Tongue (tissue), 2 donors: ENCODE measurements around the gene SCYL2. TPM values are rescaled to one million over a fixed set of nuclear protein-coding genes. Genes with fewer than 3 reads are reported as not detected.
"Not testable (repeated sequence)": the region's sequence is repeated elsewhere in the genome, so short reads cannot be mapped to it uniquely, and the experiment has no call there.

ENCODE experiments used
- DNase-seq: peaks from one replicate; pipeline ENCODE4 v3.0.0-alpha.2; 2015
- total RNA-seq: library from RNA; depleted of rRNA; stranded (reverse); fragments of >200 nt; gene quantifications from one replicate; pipeline ENCODE4 v1.2.3, GENCODE V29; 2014

The SCYL2 gene
- total RNA-seq, 1 donor from 2014 or later, result 72.3 TPM

DNA sequence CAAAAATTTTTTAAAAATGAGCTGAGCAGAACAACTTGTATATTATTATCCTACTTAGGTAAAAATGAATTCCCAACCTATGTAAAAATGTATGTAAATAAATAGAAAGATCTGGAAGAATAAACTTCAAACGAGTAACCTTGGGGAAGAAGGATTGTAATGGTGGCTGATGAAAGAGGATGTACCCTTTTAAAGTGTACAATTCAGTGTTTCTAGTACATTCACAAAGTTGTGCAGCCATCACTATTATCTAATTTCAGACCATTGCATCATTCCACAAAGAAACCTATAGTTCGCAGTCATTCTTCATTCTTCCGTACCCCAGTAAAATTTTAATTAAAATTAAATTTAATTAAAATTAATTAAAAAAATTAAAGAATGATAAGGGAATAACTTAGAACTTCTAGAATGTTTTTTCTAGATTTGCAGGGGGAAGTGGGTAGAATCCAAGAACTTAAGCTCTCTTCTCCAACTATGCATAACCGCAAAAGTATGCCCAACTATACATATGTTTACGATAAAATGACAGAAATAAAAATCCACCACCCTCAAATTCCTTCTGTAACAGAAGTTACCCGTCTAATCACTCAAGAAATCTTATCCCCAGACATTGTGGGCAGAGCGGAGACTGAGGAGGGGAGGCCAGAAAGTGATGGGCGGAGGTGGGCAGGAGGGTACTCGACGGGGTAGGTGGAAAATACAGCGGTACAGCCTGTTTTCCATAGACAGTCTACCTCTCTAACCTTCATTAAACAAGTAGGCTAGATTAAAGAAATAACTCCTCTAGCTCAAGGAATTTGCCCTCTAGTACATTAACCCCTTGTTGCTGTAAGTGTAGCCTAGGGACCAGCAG, 1.0 kb upstream of the SCYL2 start:
- DNase-seq, result no peak

DNA sequence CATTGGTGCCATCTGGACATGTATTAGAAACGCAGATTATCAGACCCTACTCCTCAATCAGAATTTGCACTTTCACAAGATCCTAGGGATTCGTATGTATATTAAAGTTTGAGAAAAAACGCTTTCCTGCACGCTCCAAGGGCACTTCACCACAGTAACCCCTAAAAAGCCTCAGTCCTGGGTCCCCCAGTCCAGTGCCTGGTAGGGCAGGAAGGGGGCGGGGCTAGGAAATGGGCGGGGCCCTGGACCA, 467 bp upstream of the SCYL2 start:
- DNase-seq, result no peak

DNA sequence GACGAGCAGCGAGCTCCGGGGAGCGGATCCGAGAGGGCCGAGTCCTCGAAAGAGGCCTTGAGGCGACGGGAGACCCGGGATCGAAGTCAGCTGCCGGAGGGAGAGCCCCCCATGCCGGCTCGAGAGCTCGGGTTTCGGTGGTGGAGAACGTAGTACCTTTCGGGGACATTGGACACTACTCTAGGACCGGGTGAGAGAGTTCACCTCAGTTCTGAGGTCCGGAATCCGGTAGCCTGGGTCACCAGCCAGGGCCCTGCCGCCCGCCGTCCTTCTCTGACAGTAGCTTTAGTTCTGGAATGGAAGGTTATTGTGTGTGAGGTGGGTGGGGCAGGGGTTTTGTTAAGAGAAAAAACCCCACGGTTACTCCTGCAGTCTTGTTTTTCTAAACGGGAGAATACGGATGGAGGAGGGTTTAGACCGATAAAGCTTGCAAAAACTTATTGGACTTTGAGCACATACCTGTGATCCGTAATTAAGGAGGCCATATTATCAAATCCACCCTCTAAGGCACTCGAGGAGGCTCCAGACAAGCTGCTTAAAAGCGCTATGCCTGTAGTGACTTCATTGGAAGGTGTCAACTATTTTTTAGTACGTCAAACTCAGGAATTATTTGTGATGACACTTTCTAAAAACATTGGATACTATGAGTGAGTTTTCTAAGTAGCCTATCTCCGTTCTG, 765 bp downstream of the SCYL2 start:
- DNase-seq, result peak; percentile 56

DNA sequence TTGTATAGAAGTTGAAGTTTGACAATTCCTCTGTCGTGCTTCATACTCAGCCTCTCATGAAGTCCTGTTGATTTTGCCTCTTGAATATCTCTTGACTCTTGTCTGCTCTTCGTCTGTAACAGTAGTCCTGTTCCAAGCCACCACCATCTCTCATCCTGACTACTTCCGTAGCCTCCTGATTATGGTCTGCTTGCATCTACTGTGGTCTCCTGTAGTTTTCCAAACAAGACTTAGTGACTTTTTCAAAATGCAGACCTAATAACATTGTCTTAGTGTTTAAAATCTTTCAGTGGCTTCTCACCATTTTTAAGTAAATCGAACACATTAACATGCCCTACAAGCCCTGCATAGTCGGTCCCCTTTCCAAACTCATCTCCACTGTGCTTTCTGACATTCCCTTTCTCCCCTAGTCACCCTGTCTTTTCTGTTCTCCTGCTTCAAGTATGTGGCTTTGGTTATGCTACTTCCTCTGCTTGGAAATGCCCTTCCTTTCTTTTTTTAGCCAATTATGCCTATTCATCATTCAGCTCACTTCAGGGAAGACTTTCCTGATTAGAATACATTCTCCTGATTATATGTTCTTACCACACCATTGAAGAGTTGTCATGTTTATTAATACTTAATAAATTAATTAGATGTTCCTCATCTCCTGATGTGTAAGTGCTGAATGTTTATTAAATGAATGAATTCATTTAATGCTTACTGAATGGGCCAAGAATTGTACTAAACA, 2.0 kb downstream of the SCYL2 start:
- DNase-seq, result no peak

DNA sequence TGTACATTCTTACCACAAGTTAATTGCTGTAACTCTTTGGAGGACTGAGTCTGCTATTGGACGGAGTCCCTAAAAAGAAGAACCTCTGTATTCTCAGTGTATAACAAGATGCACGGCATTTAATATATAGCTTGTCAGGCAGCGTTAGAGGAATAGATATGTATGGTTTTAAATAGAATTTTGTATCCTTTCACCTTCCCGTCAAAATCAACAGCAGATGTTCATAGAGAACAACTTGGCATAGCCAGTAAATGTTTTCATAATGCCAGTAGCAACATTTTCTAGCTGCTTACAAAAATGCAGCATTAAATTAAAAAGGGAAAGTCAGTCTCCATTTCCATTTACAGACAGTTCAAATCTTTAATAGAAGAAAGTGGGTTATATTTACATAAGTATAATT, 6.8 kb downstream of the SCYL2 start:
- no peak for DNase-seq

DNA sequence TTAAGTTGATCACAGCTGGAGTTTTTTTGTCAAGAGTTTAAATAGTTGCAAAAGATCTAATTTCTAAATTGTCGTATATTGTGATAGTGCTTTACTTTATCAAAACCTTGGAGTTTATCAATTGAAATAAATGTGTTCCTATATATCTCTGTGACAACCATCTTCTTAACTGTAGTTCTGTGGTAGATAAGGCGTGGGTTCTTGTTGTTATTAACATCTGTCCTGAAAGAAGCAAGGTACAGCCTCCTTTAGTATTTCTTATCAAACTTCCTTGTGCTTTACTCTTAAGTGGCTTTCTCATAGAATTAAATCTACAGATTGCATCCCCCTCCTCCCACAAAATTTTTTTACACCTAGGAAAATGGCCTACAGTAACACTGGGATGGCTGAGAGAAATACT, 7.3 kb downstream of the SCYL2 start:
- DNase-seq, result no peak

DNA sequence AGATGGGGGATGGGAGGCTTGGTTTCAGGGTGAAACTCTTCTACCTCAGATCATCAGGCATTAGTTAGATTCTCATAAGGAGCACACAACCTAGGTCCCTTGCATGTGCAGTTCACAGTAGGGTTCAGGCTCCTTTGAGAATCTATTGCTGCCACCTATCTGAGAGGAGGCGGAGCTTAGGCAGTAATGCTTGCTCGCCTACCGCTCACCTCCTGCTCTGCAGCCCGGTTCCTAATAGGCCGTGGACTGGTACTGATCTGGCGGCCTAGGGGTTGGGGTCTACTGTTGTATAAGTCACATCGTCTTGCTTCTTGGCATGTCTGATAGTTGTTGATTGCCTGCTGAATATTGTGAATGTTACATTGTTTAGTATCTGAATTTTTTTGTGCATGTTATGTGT, 12.2 kb downstream of the SCYL2 start:
- DNase-seq, result no peak

DNA sequence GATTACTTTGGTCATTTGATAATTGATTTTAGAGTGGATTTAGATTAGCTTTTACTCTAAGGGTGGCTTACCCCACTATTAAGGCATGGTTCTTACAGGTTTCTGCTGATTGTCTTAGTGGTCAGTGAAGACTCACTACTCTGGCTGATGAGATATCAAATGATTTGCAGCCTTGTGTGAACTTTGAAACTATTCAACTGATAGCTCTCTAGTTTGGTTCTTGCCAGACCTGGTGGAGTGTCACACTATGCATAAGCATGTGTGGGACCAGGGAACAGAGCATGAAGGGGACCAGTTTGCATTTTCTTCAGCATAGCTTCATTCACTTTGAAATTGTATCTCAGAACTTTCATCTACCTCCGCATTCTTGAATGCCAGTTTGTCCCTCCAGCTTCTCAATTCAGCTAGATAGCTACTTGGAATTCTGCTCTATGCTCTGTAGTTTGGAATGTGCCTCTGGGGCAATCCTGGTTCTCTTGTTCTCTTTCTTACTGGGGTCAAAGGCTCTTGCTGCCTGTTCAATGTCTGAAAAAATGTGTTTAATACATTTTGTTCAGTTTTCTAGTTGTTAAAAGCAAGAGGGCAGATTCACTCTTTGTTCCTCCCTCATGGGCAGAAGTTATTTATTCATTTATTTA, 12.7 kb downstream of the SCYL2 start:
- no peak for DNase-seq

DNA sequence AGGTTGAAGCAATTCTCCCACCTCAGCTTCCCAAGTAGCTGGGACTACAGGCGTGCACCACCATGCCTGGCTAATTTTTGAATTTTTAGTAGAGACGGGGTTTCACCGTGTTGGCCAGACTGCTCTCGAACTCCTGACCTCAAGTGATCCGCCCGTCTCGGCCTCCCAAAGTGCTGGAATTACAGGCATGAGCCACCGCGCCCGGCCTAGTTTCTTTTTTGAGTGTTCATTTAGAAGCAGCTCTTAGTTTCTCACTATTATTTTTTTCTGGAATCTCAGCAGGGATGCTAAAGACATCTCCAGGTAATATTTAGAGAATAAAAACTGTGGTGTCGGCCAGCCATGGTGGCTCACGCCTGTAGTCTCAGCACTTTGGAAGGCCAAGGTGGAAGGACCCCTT, 17.6 kb downstream of the SCYL2 start:
- DNase-seq, result not testable (repeated sequence)

DNA sequence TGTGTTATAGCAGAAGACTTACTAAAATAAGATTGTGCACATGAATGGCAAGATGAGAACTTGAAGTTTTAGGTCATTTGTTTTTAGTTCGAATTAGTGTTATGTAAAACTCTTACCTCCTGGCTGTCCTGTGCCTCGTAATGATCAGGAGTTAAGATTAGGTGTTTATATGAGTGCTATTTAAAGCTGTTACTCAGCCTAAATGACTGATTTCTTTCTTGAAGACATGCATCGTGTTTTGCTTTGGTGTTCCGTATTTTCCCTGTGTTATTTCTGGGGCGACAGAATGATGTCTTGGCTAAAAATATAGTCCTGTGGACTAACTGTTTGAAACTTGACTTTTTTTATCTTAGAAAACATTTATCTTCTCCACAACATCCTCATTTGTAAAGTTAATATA, 22.1 kb downstream of the SCYL2 start:
- no peak for DNase-seq

DNA sequence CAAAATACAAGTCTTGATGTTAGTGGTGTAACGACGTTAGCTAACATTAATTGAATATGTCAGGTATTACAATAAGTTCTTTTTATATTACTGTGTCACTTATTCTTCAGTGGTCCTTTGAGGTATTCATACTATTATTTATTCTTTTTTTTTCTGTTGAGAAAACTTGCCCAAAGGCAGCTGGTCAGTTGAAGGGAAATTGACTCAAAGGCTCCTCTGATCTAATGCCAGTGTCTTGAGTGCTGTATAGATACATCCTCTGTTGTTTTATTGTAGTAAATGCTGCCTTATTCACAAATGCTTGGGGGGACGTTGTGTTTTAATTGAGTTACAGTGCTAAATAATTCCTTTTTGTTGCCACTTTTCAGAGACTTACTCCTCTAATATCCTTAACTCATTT, 23.0 kb downstream of the SCYL2 start:
- DNase-seq, result no peak

DNA sequence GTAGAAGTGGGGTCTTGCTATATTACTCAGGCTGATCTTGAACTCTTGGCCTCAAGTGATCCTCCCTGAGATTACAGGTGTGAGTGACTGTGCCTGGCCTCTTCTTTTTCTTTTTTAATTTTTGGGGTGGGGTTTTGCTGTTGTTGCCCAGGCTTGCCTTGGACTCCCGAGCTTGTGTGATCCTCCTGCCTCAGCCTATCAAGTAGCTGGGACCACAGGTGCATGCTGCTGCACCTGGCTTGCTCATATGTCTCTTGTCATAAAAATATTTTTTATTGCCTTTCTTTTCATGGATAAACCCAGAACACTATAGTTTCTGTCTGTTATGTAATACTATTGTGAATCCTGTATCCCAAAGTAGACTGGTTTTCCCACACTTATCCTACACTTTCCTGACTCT, 26.0 kb downstream of the SCYL2 start:
- DNase-seq, result no peak

DNA sequence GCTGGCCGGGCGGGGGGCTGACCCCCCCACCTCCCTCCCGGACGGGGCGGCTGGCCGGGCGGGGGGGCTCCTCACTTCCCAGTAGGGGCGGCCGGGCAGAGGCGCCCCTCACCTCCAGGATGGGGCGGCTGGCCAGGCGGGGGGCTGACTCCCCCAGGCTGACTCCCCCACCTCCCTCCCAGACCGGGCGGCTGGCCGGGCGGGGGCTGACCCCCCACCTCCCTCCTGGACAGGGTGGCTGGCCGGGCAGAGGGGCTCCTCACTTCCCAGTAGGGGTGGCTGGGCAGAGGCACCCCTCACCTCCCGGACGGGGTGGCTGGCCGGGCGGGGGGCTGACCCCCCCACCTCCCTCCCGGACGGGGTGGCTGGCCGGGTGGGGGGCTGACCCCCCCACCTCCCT, 27.4 kb downstream of the SCYL2 start:
- not testable (repeated sequence) for DNase-seq

DNA sequence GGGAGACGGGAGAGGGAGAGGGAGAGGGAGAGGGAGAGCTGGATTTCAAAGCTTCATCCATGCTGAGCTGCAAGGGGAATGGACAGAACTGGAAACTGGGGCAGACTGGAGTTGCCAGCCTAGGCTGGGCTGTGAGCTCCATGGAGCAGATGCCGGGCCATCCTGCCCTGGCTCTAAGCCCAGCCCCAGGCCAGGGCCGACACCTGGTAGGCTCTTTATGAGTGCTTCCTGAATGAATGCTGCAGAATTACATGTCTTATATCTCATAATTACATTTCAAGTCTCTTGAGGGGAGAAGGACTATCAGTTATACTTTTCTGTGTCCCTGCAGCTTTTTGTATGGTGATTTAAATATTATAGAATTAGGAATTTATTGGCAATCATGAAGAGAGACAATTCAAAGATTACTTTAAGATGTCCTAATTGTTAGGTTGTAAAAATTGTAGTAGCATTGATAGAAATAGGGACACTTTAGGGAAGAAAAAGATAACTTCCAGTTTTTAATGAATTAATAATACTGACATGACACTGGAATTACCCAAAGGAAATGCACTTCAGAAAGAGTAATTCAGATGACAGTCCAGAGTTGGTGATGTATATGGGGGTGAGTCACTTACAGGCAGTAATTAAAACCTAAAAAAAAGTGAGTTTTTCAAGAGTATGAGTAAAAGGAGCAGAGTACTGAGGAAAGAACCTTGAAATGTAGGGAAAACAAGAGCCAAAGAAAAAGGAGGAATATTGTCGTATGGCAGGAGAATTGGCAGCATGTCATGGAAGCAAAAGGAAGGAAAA, 29.0 kb downstream of the SCYL2 start:
- no peak for DNase-seq

DNA sequence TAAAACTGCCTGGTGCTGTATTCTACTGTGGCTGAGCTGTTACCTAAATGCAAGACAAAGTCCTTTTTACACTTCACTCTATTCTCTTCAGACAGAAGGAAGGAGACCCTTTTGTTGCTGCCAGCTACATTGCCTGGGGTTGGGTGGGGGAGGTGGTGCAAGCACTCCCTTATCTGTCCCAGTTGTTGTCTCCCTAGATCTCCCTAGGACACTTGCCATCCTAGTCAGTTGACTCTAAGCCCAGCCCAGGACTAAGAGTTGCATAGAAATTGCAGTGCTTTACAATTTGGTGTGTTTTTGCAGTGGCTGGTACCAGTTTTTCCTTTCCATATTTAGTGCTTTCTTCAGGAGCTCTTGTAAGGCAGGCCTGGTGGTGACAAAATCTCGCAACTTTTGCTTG, 35.1 kb downstream of the SCYL2 start:
- DNase-seq, result no peak

DNA sequence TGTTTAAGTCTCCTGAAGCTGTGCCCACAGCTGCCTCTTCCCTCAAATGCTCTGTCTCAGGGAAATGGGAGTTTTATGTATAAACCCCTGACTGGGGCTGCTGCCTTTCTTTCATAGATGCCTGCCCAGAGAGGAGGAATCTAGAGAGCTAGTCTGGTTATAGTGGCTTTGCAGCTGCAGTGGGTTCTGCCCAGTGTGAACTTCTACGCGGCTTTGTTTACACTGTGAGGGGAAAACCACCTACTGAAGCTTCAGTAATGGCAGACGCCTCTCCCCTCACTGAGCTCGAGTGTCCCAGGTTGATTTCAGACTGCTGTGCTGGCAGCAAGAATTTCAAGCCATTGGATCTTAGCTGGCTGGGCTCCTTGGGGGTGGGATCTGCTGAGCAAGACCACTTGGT, 36.9 kb downstream of the SCYL2 start:
- no peak for DNase-seq

DNA sequence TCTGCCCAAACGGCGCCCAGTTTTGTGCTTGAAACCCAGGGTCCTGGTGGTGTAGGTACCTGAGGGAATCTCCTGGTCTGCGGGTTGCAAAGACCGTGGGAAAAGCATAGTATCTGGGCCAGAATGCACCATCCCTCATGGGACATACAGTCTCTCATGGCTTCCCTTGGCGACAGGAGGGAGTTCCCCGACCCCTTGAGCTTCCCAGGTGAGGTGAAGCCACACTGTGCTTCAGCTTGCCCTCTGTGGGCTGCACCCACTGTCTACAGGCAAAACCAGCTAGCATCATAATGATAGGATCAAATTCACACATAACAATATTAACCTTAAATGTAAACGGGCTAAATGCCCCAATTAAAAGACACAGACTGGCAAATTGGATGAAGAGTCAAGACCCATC, 37.4 kb downstream of the SCYL2 start:
- DNase-seq, result not testable (repeated sequence)

DNA sequence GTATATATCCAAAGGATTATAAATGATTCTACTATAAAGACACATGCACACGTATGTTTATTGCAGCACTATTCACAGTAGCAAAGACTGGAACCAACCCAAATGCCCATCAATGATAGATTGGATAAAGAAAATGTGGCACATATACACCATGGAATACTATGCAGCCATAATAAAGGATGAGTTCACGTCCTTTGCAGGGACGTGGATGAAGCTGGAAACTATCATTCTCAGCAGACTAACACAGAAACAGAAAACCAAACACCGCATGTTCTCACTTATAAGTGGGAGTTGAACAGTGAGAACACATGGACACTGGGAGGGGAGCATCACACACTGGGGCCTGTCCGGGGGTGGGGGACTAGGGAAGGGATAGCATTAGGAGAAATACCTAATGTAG, 41.2 kb downstream of the SCYL2 start:
- not testable (repeated sequence) for DNase-seq

DNA sequence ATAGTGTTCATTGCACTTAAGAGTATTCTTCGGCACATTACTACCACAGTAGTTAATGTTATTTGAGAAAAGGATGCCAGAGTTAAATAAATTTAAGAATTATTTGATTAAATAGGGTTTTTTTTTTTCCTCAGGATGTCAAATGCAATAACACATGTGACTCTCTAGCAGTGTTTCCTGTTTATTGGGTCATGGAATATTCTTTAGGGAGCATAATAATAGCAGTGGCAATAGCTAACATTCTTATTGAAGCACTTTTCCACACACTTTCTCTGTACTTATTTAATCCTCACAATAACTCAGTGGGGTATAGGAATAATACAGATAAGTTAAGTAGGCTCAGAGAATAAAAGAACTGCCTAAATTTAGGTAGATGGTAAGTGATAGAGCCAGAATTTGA, 44.3 kb downstream of the SCYL2 start:
- no peak for DNase-seq

DNA sequence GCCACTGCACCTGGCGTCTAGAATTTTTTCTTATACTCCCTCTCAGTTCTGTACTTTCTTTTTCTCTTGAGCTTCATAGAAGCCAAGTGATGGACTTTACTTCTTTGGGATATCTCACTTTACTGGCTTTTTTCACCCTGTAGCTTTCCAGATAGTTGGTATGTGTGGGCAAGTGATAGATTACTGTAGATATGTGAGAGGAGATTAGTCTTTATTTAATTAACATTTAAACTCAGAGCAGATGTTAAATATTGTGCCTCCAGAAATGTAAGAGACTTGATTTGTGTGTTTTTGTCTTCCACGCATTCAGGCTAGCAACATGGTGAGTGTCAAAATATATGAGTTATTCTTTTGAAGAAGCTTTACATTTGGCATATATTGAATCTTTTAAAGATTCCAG, 50.4 kb downstream of the SCYL2 start:
- DNase-seq, result no peak

DNA sequence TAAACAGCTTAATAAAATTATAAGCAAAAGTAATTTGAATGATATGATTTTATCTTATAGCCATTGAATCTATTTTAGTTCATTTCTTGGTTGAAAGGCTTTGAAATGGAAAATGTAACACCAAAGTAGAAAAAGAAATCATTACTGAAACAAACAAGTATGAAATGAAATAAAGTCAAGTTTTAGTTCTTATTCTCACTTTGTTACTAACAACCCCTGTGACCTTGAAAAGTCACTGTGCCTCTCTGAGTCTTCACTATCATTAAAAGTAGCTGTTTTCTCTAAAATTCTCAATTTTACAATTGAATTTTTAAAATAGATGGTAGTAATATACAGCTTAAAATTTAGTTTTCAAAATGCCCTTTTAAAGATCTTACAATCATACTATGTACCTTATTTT, 57.5 kb downstream of the SCYL2 start:
- DNase-seq, result no peak

DNA sequence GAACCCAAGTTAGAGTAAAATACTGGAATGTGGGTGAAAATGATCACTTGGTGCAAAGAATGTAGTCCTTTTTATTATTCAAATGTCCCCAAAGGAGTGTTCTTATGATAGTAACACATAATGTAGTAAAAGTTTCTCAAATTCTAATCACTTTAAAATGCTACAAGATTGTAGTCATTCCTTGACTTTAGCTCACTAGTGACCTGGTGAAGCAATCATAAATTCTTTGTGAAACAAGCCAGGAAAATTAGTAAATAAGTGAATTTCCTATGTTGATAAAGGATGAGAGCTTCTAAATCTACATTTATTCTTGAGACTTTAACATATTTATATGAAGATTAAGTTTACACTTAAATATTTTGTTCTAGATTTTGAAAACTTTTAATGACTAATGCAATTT, 59.2 kb downstream of the SCYL2 start:
- DNase-seq, result no peak
